SU-DHL-6 (cell line): ENCODE data around the gene ACAP2.

Experiments used
- H2AFZ ChIP-seq: fragments of 200-600 bp; sonication (generic); 2 replicates; pipeline ENCODE4 v1.6.1; 2014; ENCODE audit warnings: low read depth, mild to moderate bottlenecking, moderate library complexity, mixed read lengths, antibody characterized with exemption, low read length; ENCODE audit not compliant: severe bottlenecking
- H3F3A ChIP-seq: fragments of 200-600 bp; shearing (Covaris generic); 2 replicates; pipeline ENCODE4 v1.6.0; 2016; ENCODE audit warnings: antibody characterized with exemption, mild to moderate bottlenecking; ENCODE audit not compliant: insufficient read depth
- H3K27ac ChIP-seq: fragments of 200-600 bp; sonication (generic); 2 replicates; pipeline ENCODE4 v1.5.1; 2016; ENCODE audit warnings: low read depth, mild to moderate bottlenecking, low read length, moderate library complexity, mixed read lengths
- H3K27me3 ChIP-seq: fragments of 200-600 bp; sonication (generic), shearing (Covaris generic); 2 replicates; pipeline ENCODE4 v1.6.0; 2014; ENCODE audit warnings: mild to moderate bottlenecking, low read length
- H3K36me3 ChIP-seq: fragments of 200-600 bp; sonication (generic); 2 replicates; pipeline ENCODE4 v1.6.1; 2014; ENCODE audit warnings: mild to moderate bottlenecking, low read length, mixed read lengths
- H3K4me2 ChIP-seq: fragments of 300-600, 200-600 bp; shearing (Covaris generic), sonication (generic); 2 replicates; pipeline ENCODE4 v1.6.0; 2014; ENCODE audit warnings: low read length, low read depth, mild to moderate bottlenecking; ENCODE audit not compliant: poor library complexity, severe bottlenecking
- H3K4me3 ChIP-seq: fragments of 200-600 bp; sonication (generic); 2 replicates; pipeline ENCODE4 v1.5.1; 2014; ENCODE audit warnings: antibody characterized with exemption, low read length, mild to moderate bottlenecking, mixed read lengths; ENCODE audit not compliant: insufficient read depth, poor library complexity, severe bottlenecking
- H3K79me2 ChIP-seq: fragments of 200-600 bp; sonication (generic); 2 replicates; pipeline ENCODE4 v1.6.1; 2014; ENCODE audit warnings: mild to moderate bottlenecking, low read length, moderate library complexity; ENCODE audit not compliant: insufficient read depth
- H3K9ac ChIP-seq: fragments of 200-600 bp; sonication (generic); 2 replicates; pipeline ENCODE4 v1.7.0; 2014; ENCODE audit warnings: mild to moderate bottlenecking, low read length
- H3K9me2 ChIP-seq: fragments of 200-600 bp; sonication (generic); replicated peaks from 2 replicates; pipeline ENCODE4 v1.6.1; 2014; ENCODE audit warnings: low read length; ENCODE audit not compliant: insufficient read depth
- H3K9me3 ChIP-seq: fragments of 200-600 bp; sonication (generic); 2 replicates; pipeline ENCODE4 v1.6.1; 2014; ENCODE audit warnings: low read length, mixed read lengths; ENCODE audit not compliant: insufficient read depth
- H4K20me1 ChIP-seq: fragments of 200-600 bp; sonication (generic); 2 replicates; pipeline ENCODE4 v1.6.1; 2014; ENCODE audit warnings: low read depth, mild to moderate bottlenecking, antibody characterized with exemption, low read length, moderate library complexity, mixed read lengths
- EZH2phosphoT487 ChIP-seq: fragments of 200-600 bp; sonication (generic), shearing (Covaris generic); conservative IDR thresholded peaks from 2 replicates; pipeline ENCODE4 v1.6.1; 2018; ENCODE audit warnings: mild to moderate bottlenecking, antibody characterized with exemption, low read length, moderate library complexity, mixed read lengths
- TF ChIP-seq, protein P1 (sequence below): fragments of 200-600 bp; sonication (generic); IDR thresholded peaks from one replicate; pipeline ENCODE4 v1.5.1; 2017; ENCODE audit warnings: antibody characterized with exemption, mild to moderate bottlenecking, low read length, moderate library complexity; ENCODE audit not compliant: insufficient read depth, poor library complexity, severe bottlenecking

ACAP2 gene

DNA sequence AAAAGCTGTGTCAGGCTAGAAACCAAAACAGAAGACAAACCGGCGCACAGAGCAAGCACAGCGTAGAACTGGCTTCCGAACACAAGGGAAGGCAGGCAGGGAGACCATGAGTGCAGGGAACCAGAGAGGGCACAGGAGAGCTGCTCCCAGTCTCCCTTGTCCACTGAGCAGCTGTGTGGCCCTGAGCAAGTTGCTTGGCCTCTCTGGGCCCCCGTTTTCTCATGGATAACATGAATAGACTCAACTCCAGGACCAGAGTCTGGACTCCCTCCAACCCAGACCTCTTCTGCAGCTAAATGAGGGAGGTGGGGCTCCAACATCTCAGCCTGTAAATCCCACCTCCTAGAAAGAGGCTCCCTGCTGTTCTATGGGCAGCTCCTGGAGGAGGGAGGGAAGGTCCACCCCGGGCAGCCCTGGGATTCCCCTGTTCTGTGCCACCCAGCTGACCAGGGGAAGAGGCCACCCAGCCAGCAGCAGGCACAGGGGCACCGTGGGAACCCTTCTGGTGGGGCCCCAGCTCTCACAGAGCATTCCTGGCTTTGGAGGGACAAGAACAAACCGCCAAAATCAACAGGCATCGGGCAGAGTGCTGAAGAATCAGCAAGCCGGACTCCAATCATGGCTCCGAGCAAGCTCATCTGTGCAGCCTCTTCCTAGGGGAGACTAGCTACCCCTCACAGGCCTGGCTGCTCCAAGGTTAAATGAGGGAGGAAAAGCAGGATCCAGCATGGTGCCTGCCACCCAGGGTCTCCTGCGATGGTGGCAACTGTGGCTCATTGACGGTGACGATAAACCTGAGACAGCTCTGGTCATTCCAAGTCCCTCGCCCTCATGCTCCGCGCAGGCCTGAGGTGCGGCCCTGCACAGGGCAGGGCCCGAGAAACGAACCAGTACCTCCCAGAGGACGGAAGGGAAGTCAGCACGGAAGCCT is 187.0 kb downstream of the ACAP2 start:
- TF ChIP-seq EZH2phosphoT487: no peak
- TF ChIP-seq, protein P1, sequence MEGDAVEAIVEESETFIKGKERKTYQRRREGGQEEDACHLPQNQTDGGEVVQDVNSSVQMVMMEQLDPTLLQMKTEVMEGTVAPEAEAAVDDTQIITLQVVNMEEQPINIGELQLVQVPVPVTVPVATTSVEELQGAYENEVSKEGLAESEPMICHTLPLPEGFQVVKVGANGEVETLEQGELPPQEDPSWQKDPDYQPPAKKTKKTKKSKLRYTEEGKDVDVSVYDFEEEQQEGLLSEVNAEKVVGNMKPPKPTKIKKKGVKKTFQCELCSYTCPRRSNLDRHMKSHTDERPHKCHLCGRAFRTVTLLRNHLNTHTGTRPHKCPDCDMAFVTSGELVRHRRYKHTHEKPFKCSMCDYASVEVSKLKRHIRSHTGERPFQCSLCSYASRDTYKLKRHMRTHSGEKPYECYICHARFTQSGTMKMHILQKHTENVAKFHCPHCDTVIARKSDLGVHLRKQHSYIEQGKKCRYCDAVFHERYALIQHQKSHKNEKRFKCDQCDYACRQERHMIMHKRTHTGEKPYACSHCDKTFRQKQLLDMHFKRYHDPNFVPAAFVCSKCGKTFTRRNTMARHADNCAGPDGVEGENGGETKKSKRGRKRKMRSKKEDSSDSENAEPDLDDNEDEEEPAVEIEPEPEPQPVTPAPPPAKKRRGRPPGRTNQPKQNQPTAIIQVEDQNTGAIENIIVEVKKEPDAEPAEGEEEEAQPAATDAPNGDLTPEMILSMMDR: no peak
- Histone ChIP-seq H2AFZ (no peak overlapping the region), H3K4me2 (no peak overlapping the region), H3K27ac (no peak overlapping the region), H3K4me3 (no peak overlapping the region), H3K27me3 (no peaks in the 10 kb centered on the region), H4K20me1 (no peaks in the 10 kb centered on the region), H3K9me2 (no peaks in the 10 kb centered on the region), H3K79me2 (no peaks in the 10 kb centered on the region), H3K36me3 (no peaks in the 10 kb centered on the region), H3K9me3 (no peaks in the 10 kb centered on the region), H3K9ac (no peak overlapping the region), H3F3A (no peaks in the 10 kb centered on the region; the same call in 1 of the 2 replicates)

GRCh38 chr3:195255176-195255500 is 187.7 kb downstream of the ACAP2 start:
- Histone ChIP-seq H3F3A (no peaks in the 10 kb centered on the region; the same call in 1 of the 2 replicates), H3K4me2 (no peak overlapping the region), H3K79me2 (no peaks in the 10 kb centered on the region), H4K20me1 (no peaks in the 10 kb centered on the region), H3K27me3 (no peaks in the 10 kb centered on the region), H3K4me3 (no peak overlapping the region), H3K27ac (no peak overlapping the region), H3K9me3 (no peaks in the 10 kb centered on the region), H3K36me3 (no peaks in the 10 kb centered on the region), H3K9me2 (no peaks in the 10 kb centered on the region), H3K9ac (no peak overlapping the region), H2AFZ (no peak overlapping the region)
- TF ChIP-seq, protein P1: no peak
- no peak for TF ChIP-seq EZH2phosphoT487

DNA sequence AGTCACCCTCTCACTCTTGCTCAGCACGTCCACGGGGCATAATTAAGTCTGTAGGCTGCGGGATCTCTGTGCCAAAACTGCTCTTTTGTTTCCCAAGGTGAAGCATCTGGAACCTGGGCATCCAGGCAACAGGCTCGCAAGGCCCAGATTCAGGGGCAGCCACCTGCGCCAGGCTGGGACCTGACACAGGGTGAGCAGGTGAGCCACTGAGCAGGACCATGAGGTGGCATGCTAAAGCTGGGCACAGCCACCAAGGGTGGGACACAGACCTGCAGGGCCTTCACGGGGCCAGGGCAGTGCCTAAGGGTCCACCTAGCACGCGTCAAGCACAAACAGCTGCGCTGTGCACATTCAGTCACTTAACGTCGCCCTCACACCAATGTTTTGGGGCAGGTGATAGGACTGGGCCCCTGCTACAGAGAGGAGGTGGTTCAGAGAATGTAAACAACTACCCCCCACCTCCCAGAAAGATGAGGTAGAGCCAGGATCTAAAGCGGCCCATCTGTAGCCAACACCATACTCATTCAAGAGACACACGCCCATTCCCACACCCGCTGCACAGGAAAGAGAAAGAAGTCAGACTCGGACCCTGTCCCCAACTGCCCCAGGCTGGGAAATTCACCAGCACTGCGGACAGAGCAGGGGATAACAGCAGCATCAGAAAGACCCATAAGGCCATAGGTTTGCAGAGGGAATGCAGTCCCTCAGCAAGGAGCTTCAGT is 188.2 kb downstream of the ACAP2 start:
- Histone ChIP-seq H3K27me3 (no peaks in the 10 kb centered on the region), H3K4me2 (no peak overlapping the region), H3K27ac (no peak overlapping the region), H3K9me2 (no peaks in the 10 kb centered on the region), H3K9me3 (no peaks in the 10 kb centered on the region), H3K79me2 (no peaks in the 10 kb centered on the region), H3F3A (no peaks in the 10 kb centered on the region; the same call in 1 of the 2 replicates), H3K36me3 (no peaks in the 10 kb centered on the region), H3K9ac (no peak overlapping the region), H3K4me3 (no peak overlapping the region), H4K20me1 (no peaks in the 10 kb centered on the region), H2AFZ (no peak overlapping the region)
- TF ChIP-seq EZH2phosphoT487: no peak
